Measurements from ENCODE around the gene GHITM.

DNA sequence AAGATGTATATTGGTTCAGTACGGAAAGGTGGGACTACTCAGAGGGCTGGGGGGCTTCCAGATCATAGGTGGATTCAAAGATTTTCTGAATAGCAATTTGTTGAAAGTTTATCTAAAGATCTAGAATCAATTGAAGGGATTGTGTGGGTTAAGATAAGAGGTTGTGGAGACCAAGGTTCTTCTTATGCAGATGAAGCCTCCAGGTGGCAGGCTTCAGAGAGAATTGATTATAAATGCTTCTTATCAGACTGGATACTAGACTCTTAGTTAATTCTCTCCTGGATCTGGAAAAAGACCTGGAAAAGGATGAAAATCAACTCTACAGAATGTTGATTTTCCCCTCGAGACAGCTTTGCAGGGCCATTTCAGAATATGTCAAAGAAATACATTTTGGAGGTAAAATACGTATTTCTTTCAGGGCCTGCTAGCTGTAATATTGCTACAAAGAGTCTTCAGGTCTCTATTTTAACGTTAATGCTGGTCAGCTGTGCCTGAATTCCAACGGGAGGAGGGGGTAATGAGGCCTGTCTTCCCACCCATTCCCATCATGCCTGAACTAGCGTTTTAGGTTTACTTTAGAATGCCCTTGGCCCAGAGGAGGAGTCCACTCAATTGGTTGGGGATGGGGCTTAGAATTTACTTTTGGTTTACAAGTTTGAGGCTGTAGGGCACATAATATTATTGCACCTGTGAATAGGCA lies 21.5 kb downstream of the GHITM start:
- TF ChIP-seq POLR2AphosphoS5 (IDR thresholded peaks at IDR 0.05) = no peak
- TF ChIP-seq POLR2A (IDR thresholded peaks at IDR 0.05) = no peak
- TF ChIP-seq, protein P1, sequence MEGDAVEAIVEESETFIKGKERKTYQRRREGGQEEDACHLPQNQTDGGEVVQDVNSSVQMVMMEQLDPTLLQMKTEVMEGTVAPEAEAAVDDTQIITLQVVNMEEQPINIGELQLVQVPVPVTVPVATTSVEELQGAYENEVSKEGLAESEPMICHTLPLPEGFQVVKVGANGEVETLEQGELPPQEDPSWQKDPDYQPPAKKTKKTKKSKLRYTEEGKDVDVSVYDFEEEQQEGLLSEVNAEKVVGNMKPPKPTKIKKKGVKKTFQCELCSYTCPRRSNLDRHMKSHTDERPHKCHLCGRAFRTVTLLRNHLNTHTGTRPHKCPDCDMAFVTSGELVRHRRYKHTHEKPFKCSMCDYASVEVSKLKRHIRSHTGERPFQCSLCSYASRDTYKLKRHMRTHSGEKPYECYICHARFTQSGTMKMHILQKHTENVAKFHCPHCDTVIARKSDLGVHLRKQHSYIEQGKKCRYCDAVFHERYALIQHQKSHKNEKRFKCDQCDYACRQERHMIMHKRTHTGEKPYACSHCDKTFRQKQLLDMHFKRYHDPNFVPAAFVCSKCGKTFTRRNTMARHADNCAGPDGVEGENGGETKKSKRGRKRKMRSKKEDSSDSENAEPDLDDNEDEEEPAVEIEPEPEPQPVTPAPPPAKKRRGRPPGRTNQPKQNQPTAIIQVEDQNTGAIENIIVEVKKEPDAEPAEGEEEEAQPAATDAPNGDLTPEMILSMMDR (IDR thresholded peaks at IDR 0.05) = no peak

All from prostate gland (tissue), 2 donors.